ENCODE results near the gene ADARB1. TPM values are rescaled to one million over a fixed set of nuclear protein-coding genes. Genes with fewer than 3 reads are reported as not detected.

The ADARB1 gene
- total and polyA plus RNA-seq, 2 experiments from 2014 or later: 9.4 to 14.0 TPM

DNA sequence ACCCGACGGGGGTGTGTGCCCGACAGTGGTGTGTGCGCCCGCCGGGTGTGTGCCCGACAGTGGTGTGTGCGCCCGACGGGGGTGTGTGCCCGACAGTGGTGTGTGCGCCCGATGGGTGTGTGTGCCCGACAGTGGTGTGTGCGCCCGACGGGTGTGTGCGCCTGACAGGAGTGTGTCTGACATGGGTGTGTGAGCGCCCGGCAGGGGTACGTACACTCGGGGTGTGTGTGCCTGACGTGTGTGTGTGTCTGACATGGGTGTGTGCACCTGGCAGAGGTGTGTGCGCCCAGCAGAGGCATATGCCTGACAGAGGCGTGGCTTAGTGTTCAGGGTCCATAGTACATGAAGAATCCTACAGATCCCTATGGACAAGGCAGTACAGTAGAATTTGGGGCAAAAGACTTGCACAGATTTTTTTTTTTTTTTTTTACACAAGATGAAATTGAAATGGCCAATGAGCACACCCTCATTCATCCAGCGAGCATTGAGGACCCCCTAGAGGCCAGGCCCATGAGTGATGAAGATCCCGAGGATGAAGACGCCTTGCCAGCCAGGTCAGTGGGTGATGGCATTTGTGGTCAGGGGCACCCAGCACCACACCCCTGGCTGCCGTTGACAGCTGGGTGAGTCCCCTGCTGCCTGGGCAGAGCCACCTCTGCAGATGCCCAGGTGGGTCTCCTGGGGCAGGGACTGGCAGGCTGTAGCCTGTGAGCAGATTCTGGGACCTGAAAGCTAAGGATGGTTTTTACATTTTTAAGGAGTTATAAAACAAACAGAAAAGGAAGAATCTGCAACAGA lies 60.1 kb downstream of the ADARB1 start:
- no peak for DNase-seq (ENCODE audit: low read depth in 1 of 2, low spot score in 1 of 2)
- no peak overlapping the region for H3K4me3 ChIP-seq
- peaks cover 37% of the 10 kb centered on the region for H3K4me1 ChIP-seq (ENCODE audit: low read depth)
- H3K9me3 ChIP-seq (ENCODE audit: low read depth): no peaks in the 10 kb centered on the region
- TF ChIP-seq CTCF (IDR thresholded peaks at IDR 0.05; ENCODE audit: low read depth, low read length): no peak
- H3K27me3 ChIP-seq: no peaks in the 10 kb centered on the region
- H3K27ac ChIP-seq: no peak overlapping the region
- no peaks in the 10 kb centered on the region for H3K36me3 ChIP-seq

DNA sequence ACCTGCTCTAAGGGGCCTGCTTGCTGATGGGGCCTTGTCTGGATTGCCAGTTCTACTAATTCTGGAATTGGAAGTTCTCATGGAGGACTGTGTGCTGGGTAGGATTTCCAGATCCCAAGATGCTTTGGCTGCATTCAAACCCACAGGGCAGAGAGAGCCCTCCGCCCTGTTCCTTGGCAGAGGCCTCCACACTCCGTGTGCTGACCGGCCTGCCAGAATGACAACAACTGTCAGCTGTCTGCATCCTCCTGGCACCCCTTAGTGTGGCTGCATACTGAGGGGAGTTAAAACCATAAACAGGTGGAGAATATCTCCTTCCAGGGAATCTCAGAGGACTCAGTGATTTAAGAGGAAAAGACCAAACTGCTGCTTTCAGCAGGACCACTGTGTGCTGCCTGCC lies 60.7 kb downstream of the ADARB1 start:
- Histone ChIP-seq H3K4me3 (no peak overlapping the region), H3K4me1 (ENCODE audit: low read depth) (peaks cover 31% of the 10 kb centered on the region), H3K27ac (no peak overlapping the region), H3K27me3 (no peaks in the 10 kb centered on the region), H3K9me3 (ENCODE audit: low read depth) (no peaks in the 10 kb centered on the region), H3K36me3 (no peaks in the 10 kb centered on the region)
- TF ChIP-seq CTCF (IDR thresholded peaks at IDR 0.05; ENCODE audit: low read depth, low read length): no peak
- no peak for DNase-seq (ENCODE audit: low read depth in 1 of 2, low spot score in 1 of 2)

- Histone ChIP-seq H3K27ac (peak overlapping the region; percentile 17), H3K36me3 (no peaks in the 10 kb centered on the region), H3K9me3 (ENCODE audit: low read depth) (no peaks in the 10 kb centered on the region), H3K4me1 (ENCODE audit: low read depth) (peaks cover 23% of the 10 kb centered on the region), H3K27me3 (no peaks in the 10 kb centered on the region), H3K4me3 (no peak overlapping the region)
- no peak for TF ChIP-seq CTCF (IDR thresholded peaks at IDR 0.05; ENCODE audit: low read depth, low read length)
- DNase-seq (ENCODE audit: low read depth in 1 of 2, low spot score in 1 of 2): no peak
Measured at GRCh38 chr21:45135868-45136267, 61.5 kb downstream of the ADARB1 start.

DNA sequence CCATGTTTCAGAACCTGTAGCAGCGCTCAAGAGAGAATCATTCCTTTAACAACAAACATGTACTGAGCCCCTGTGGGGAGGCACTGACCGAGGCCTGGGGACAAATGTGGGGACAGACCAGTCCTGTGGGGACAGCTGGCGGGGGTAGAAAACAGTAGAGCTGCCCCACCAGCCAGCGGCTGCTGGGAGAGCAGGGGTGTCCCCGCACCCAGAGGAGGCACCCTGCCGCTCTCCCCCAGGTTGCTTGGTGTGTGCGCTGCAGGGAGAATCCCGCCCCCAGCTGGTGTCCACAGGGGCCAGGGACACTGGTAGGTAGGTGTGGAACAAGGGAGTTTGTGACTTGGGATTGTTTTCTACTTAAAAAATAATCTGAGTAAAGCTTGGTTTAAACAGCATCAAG lies 62.1 kb downstream of the ADARB1 start:
- no peaks in the 10 kb centered on the region for H3K27me3 ChIP-seq
- H3K27ac ChIP-seq: peak overlapping the region; percentile 17
- no peak for TF ChIP-seq CTCF (IDR thresholded peaks at IDR 0.05; ENCODE audit: low read depth, low read length)
- H3K9me3 ChIP-seq (ENCODE audit: low read depth): no peaks in the 10 kb centered on the region
- no peak overlapping the region for H3K4me3 ChIP-seq
- no peaks in the 10 kb centered on the region for H3K36me3 ChIP-seq
- H3K4me1 ChIP-seq (ENCODE audit: low read depth): peaks cover 17% of the 10 kb centered on the region
- no peak for DNase-seq (ENCODE audit: low read depth in 1 of 2, low spot score in 1 of 2)

DNA sequence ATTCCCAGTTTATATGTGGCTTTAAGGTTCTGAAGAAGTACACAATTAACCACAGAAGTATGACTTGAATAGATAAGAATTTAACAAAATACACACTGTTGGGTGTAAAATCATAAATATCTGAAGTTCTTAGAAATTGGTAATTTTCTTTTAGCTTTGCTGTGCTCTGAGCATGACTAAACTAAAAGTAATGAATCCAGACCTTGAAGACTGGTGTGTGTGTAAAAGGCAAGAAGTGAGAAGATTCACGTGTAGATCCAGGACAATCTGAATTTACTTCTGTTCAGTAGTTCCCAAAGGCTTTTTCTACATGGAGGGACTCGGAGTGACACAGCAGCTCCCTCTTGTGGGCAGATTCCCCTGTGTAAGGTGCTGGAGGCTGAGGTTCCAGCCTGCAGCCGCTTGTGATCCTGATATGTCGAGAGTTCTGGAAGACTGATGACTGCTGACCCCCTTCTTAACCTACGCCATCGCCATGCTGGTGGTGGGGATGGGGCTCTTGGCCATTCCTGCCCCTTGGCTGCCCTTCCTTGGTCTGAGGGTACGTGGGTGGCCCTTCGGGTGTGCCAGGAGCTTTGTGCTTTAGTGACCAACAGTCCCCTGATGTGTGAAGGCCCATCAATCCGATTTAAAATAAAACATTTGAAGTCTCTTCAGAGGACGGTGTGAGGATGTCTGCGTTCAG lies 62.7 kb downstream of the ADARB1 start:
- TF ChIP-seq CTCF (IDR thresholded peaks at IDR 0.05; ENCODE audit: low read depth, low read length): peak; percentile 89
- no peak overlapping the region for H3K27ac ChIP-seq
- H3K27me3 ChIP-seq: no peaks in the 10 kb centered on the region
- H3K4me1 ChIP-seq (ENCODE audit: low read depth): peaks cover 14% of the 10 kb centered on the region
- no peaks in the 10 kb centered on the region for H3K9me3 ChIP-seq (ENCODE audit: low read depth)
- DNase-seq (ENCODE audit: low read depth in 1 of 2, low spot score in 1 of 2): peak; percentile 92 to 93
- no peak overlapping the region for H3K4me3 ChIP-seq
- H3K36me3 ChIP-seq: no peaks in the 10 kb centered on the region

Measured in cardiac muscle cell (in vitro differentiated cells and primary cell).